Stomach (tissue), 4 donors: ENCODE measurements around the gene LHFPL2.

ENCODE experiments used
- CTCF ChIP-seq, 7 experiments: fragments of 450-650 bp in 4 of 7; fragments of 200-600 bp in 3 of 7; sonication (generic) in 3 of 7; IDR thresholded peaks; one replicate each; pipeline ENCODE4 v1.5.1; 2016 to 2019; ENCODE audit warnings: antibody characterized with exemption in 7 of 7, control low read depth in 2 of 7, mild to moderate bottlenecking in 1 of 7
- EP300 ChIP-seq: sonication (generic); formaldehyde crosslinking; IDR thresholded peaks from one replicate; pipeline ENCODE4 v1.6.1; 2017; ENCODE audit warnings: antibody characterized with exemption
- POLR2A ChIP-seq, 4 donors: fragments of 450-650 bp; IDR thresholded peaks; one replicate each; pipeline ENCODE4 v1.6.1; 2016; ENCODE audit warnings: antibody characterized with exemption in 4 of 4, control low read depth in 2 of 4, mild to moderate bottlenecking in 1 of 4, moderate library complexity in 1 of 4
- POLR2AphosphoS5 ChIP-seq, 3 donors: sonication (generic); formaldehyde crosslinking; IDR thresholded peaks; one replicate each; pipeline ENCODE4 v1.6.1; 2016; ENCODE audit warnings: antibody characterized with exemption in 3 of 3

- no peak for TF ChIP-seq POLR2A (IDR thresholded peaks at IDR 0.05)
- peak in 5 of 7 experiments; percentile 55 to 84 (median 58) for TF ChIP-seq CTCF (IDR thresholded peaks at IDR 0.05)
- no peak for TF ChIP-seq EP300
- peak in 1 of 3 donors; percentile 17 for TF ChIP-seq POLR2AphosphoS5 (IDR thresholded peaks at IDR 0.05)
Measured at GRCh38 chr5:78467752-78468357, 180.7 kb downstream of the LHFPL2 start.
